Right lobe of liver (tissue), 6 donors: Measurements from ENCODE around the gene RTN4R. TPM values are rescaled to one million over a fixed set of nuclear protein-coding genes. Genes with fewer than 3 reads are reported as not detected.

ENCODE experiments used
- ATAC-seq, 4 donors: fragments of 200-7000 bp; cut with Tn5 transposase; one replicate each; pipeline ENCODE4 v1.9.1; 2020; ENCODE audit warnings: mild to moderate bottlenecking in 4 of 4, moderate library complexity in 4 of 4
- DNase-seq, 3 donors: peaks; one replicate each; pipeline ENCODE4 v3.0.0-alpha.2; 2020
- H3K27ac ChIP-seq, 3 donors: fragments of 200-600 bp; one replicate each; pipeline ENCODE4 v1.8.0; 2022
- H3K27me3 ChIP-seq, 2 donors: fragments of 200-600 bp; one replicate each; pipeline ENCODE4 v1.8.0; 2022
- H3K36me3 ChIP-seq, 4 donors: fragments of 200-600 bp; sonication (generic) in 1 of 4; one replicate each; pipeline versions ENCODE4 v1.5.1 to v1.8.0; 2017 to 2022; ENCODE audit warnings: control low read depth in 1 of 4
- H3K4me1 ChIP-seq, 4 donors: fragments of 200-600 bp; sonication (generic) in 1 of 4; one replicate each; pipeline versions ENCODE4 v1.5.1 to v1.8.0; 2017 to 2022; ENCODE audit warnings: control low read depth in 1 of 4
- H3K4me3 ChIP-seq, 3 donors: fragments of 200-600 bp; one replicate each; pipeline ENCODE4 v1.8.0; 2022
- H3K9me3 ChIP-seq, 4 donors: fragments of 200-600 bp; sonication (generic) in 1 of 4; one replicate each; pipeline versions ENCODE4 v1.5.1 to v1.8.0; 2017 to 2022; ENCODE audit warnings: control low read depth in 1 of 4
- CTCF ChIP-seq, 4 donors: fragments of 200-600 bp in 3 of 4; fragments of 450-650 bp in 1 of 4; IDR thresholded peaks; one replicate each; pipeline versions ENCODE4 v1.5.1 to v1.8.0; 2016 to 2022; ENCODE audit warnings: antibody characterized with exemption in 4 of 4, mild to moderate bottlenecking in 2 of 4
- POLR2A ChIP-seq: fragments of 450-650 bp; IDR thresholded peaks from one replicate; pipeline ENCODE4 v1.6.1; 2017; ENCODE audit warnings: antibody characterized with exemption, mild to moderate bottlenecking
- WGBS: methylation state at CpG from one replicate; pipeline ENCODE4 v1.1.6; 2018; ENCODE audit warnings: low coverage, low lambda C conversion rate; ENCODE audit not compliant: insufficient coverage; ENCODE audit errors: missing lambda C conversion rate; 5-methylcytosine and 5-hydroxymethylcytosine counted together
- intact Hi-C, 2 donors: fragments of 100-400 bp; cut with DNase I; formaldehyde crosslinking; loops; one replicate each; pipeline versions ENCODE4 v1.11.2 to v1.14.1; 2022
- total RNA-seq, 6 experiments: library from RNA; depleted of rRNA in 2 of 6; stranded (reverse); fragments of >200 nt in 2 of 6; fragmentation: NEBNext Ultra II Directional in 3 of 6; extraction: Animal tissue kit (Norgen Biotek cat#: 25700) in 3 of 6; gene quantifications; one replicate each; pipeline versions ENCODE4 v1.1.0 to v1.2.4, GENCODE V29; 2016 to 2023
- donor health status: DM: no; HTN: yes; CAD: no.
- donor health status: DM: no; HTN: no; CAD: no.
- donor health status: DM: no; HTN: no; CAD: no.
- donor health status: DM: no; HTN: yes; CAD: no.
- donor health status: DM: no; HTN: yes; CAD: no.

Gene RTN4R
- total RNA-seq, 6 experiments from 2014 or later: 3.0 to 12.4 (median 8.5) TPM

- H3K27ac ChIP-seq: no peak overlapping the region
Measured at GRCh38 chr22:20243537-20244249, 24.4 kb downstream of the RTN4R start.

GRCh38 chr22:20243176-20243536, 25.0 kb downstream of the RTN4R start:
- Histone ChIP-seq H3K4me1 (peaks cover 0 to 77% (median 15%) of the 10 kb centered on the region in 4 donors), H3K27me3 (no peaks in the 10 kb centered on the region), H3K27ac (no peak overlapping the region), H3K9me3 (no peaks in the 10 kb centered on the region), H3K36me3 (no peaks in the 10 kb centered on the region), H3K4me3 (no peak overlapping the region)
- ATAC-seq: no peak
- intact Hi-C loops: no loop called here
- no CpG with 5 or more reads among the region's 6 CpGs for WGBS
- no peak for DNase-seq
- TF ChIP-seq CTCF (IDR thresholded peaks at IDR 0.05) (no peak), POLR2A (no peak)

More at GRCh38 chr22:20243537-20244249, 24.4 kb downstream of the RTN4R start:
- ATAC-seq (peak in 3 of 4 donors; percentile 6 to 15 (median 13)), DNase-seq (peak in 2 of 3 donors; percentile 55 to 79)
- WGBS: 54% methylated on average over 5 of the region's 16 CpGs
- Histone ChIP-seq H3K4me3 (no peak overlapping the region), H3K36me3 (no peaks in the 10 kb centered on the region), H3K9me3 (no peaks in the 10 kb centered on the region), H3K27me3 (no peaks in the 10 kb centered on the region), H3K4me1 (peaks cover 0 to 77% (median 16%) of the 10 kb centered on the region in 4 donors)
- TF ChIP-seq CTCF (IDR thresholded peaks at IDR 0.05): no peak
- no peak for TF ChIP-seq POLR2A
- intact Hi-C loops: no loop called here

- peaks cover 0 to 77% (median 12%) of the 10 kb centered on the region in 4 donors for H3K4me1 ChIP-seq
- ATAC-seq: no peak
Measured at GRCh38 chr22:20242393-20243175, 25.5 kb downstream of the RTN4R start.

More at GRCh38 chr22:20242393-20243175, 25.5 kb downstream of the RTN4R start:
- H3K9me3 ChIP-seq: no peaks in the 10 kb centered on the region
- H3K27ac ChIP-seq: no peak overlapping the region
- intact Hi-C loops: no loop called here
- no peak for TF ChIP-seq POLR2A
- TF ChIP-seq CTCF (IDR thresholded peaks at IDR 0.05): no peak
- no peak for DNase-seq
- WGBS: 73% methylated on average over 14 of the region's 42 CpGs
- no peaks in the 10 kb centered on the region for H3K36me3 ChIP-seq
- H3K27me3 ChIP-seq: no peaks in the 10 kb centered on the region
- H3K4me3 ChIP-seq: no peak overlapping the region
